OCI-LY1 (cell line): Measurements from ENCODE around the gene CILP2.

ENCODE experiments used
- H2AFZ ChIP-seq: fragments of 200-600 bp; sonication (generic), shearing (Covaris generic); 2 replicates; pipeline ENCODE4 v1.6.0; 2014; ENCODE audit warnings: antibody characterized with exemption, mild to moderate bottlenecking, low read length
- H3F3A ChIP-seq: fragments of 200-600 bp; sonication (generic), shearing (Covaris generic); 2 replicates; pipeline ENCODE4 v1.6.0; 2014; ENCODE audit warnings: mild to moderate bottlenecking, antibody characterized with exemption, low read length, moderate library complexity; ENCODE audit not compliant: insufficient read depth
- H3K27ac ChIP-seq: fragments of 200-600 bp; sonication (generic); 2 replicates; pipeline ENCODE4 v1.5.1; 2014; ENCODE audit warnings: low read length, mixed run types, mild to moderate bottlenecking, low read depth; ENCODE audit not compliant: poor library complexity, severe bottlenecking
- H3K27me3 ChIP-seq: fragments of 200-600 bp; sonication (generic); 2 replicates; pipeline ENCODE4 v1.6.0; 2014; ENCODE audit warnings: antibody characterized with exemption, mild to moderate bottlenecking, low read length, moderate library complexity; ENCODE audit not compliant: insufficient read depth
- H3K36me3 ChIP-seq: fragments of 200-600 bp; sonication (generic); 2 replicates; pipeline ENCODE4 v1.6.1; 2014; ENCODE audit warnings: mild to moderate bottlenecking, antibody characterized with exemption, low read length, moderate library complexity, mixed read lengths; ENCODE audit not compliant: insufficient read depth
- H3K4me1 ChIP-seq: fragments of 200-600 bp; sonication (generic); 2 replicates; pipeline ENCODE4 v1.5.1; 2014; ENCODE audit warnings: mild to moderate bottlenecking, low read length, moderate library complexity; ENCODE audit not compliant: insufficient read depth, severe bottlenecking
- H3K4me2 ChIP-seq: fragments of 200-600 bp; sonication (generic), shearing (Covaris generic); 2 replicates; pipeline ENCODE4 v1.6.1; 2014; ENCODE audit warnings: low read length
- H3K4me3 ChIP-seq: fragments of 200-600 bp; sonication (generic); 2 replicates; pipeline ENCODE4 v1.5.1; 2014; ENCODE audit warnings: low read length, low read depth, mild to moderate bottlenecking, mixed read lengths; ENCODE audit not compliant: poor library complexity, severe bottlenecking
- H3K79me2 ChIP-seq: fragments of 200-600 bp; shearing (Covaris generic); 2 replicates; pipeline ENCODE4 v1.6.1; 2016; ENCODE audit warnings: mixed run types, low read length, mixed read lengths; ENCODE audit not compliant: insufficient read depth
- H3K9ac ChIP-seq: fragments of 200-600 bp; sonication (generic), shearing (Covaris generic); 2 replicates; pipeline ENCODE4 v1.6.1; 2014; ENCODE audit warnings: mild to moderate bottlenecking, low read length, mixed read lengths
- H3K9me2 ChIP-seq: fragments of 200-600 bp; sonication (generic), shearing (Covaris generic); 2 replicates; pipeline ENCODE4 v1.6.1; 2014; ENCODE audit warnings: low read depth, mild to moderate bottlenecking, low read length, mixed read lengths
- H3K9me3 ChIP-seq: fragments of 200-600 bp; shearing (Covaris generic); 2 replicates; pipeline ENCODE4 v1.6.1; 2014; ENCODE audit warnings: low read length, mixed read lengths
- H4K20me1 ChIP-seq: fragments of 200-600 bp; sonication (generic), shearing (Covaris generic); 2 replicates; pipeline ENCODE4 v1.6.0; 2016; ENCODE audit warnings: mild to moderate bottlenecking, low read length; ENCODE audit not compliant: insufficient read depth
- CTCF ChIP-seq: fragments of 200-600 bp; sonication (generic), shearing (Covaris generic); IDR thresholded peaks from 2 replicates; pipeline ENCODE4 v1.5.1; 2017; ENCODE audit warnings: mild to moderate bottlenecking, antibody characterized with exemption, low read length, moderate library complexity, mixed read lengths
- EZH2 ChIP-seq: fragments of 200-600 bp; sonication (generic), shearing (Covaris generic); IDR thresholded peaks from 2 replicates; pipeline ENCODE4 v1.8.0; 2017; ENCODE audit warnings: borderline replicate concordance, mixed run types, mild to moderate bottlenecking, antibody characterized with exemption, low read length, moderate library complexity, mixed read lengths

CILP2 gene

GRCh38 chr19:19580418-19580817 lies 42.4 kb downstream of the CILP2 start:
- Histone ChIP-seq H4K20me1 (no peaks in the 10 kb centered on the region), H3K9ac (no peak overlapping the region), H3K79me2 (no peaks in the 10 kb centered on the region), H2AFZ (no peak overlapping the region), H3K27ac (no peak overlapping the region), H3K9me3 (no peaks in the 10 kb centered on the region), H3K9me2 (no peaks in the 10 kb centered on the region), H3K4me3 (no peak overlapping the region), H3K27me3 (no peaks in the 10 kb centered on the region), H3K4me2 (no peak overlapping the region), H3K36me3 (no peaks in the 10 kb centered on the region), H3F3A (no peaks in the 10 kb centered on the region), H3K4me1 (no peaks in the 10 kb centered on the region)
- TF ChIP-seq CTCF: no peak
- TF ChIP-seq EZH2: no peak

- Histone ChIP-seq H3K4me3 (no peak overlapping the region), H4K20me1 (no peaks in the 10 kb centered on the region), H3K36me3 (no peaks in the 10 kb centered on the region), H3K27me3 (no peaks in the 10 kb centered on the region), H3K4me1 (no peaks in the 10 kb centered on the region), H3K79me2 (no peaks in the 10 kb centered on the region), H3K4me2 (no peak overlapping the region), H3K9ac (no peak overlapping the region), H3K9me2 (no peaks in the 10 kb centered on the region), H3F3A (no peaks in the 10 kb centered on the region), H3K9me3 (no peaks in the 10 kb centered on the region), H3K27ac (no peak overlapping the region), H2AFZ (no peak overlapping the region)
- no peak for TF ChIP-seq CTCF
- TF ChIP-seq EZH2: no peak
These were observed 43.3 kb downstream of the CILP2 start for GRCh38 chr19:19581391-19581790.

- H3K9me2 ChIP-seq: no peaks in the 10 kb centered on the region
- no peak overlapping the region for H3K27ac ChIP-seq
- no peaks in the 10 kb centered on the region for H3F3A ChIP-seq
- H3K9ac ChIP-seq: no peak overlapping the region
- no peak overlapping the region for H2AFZ ChIP-seq
- H3K4me3 ChIP-seq: no peak overlapping the region
- no peaks in the 10 kb centered on the region for H4K20me1 ChIP-seq
- H3K4me1 ChIP-seq: no peaks in the 10 kb centered on the region
- no peaks in the 10 kb centered on the region for H3K36me3 ChIP-seq
- TF ChIP-seq EZH2: no peak
- no peak for TF ChIP-seq CTCF
- H3K9me3 ChIP-seq: no peaks in the 10 kb centered on the region
- no peaks in the 10 kb centered on the region for H3K27me3 ChIP-seq
- H3K4me2 ChIP-seq: no peak overlapping the region
- no peaks in the 10 kb centered on the region for H3K79me2 ChIP-seq
These were observed 44.4 kb downstream of the CILP2 start for GRCh38 chr19:19582471-19582870.
